Glutamatergic neuron (in vitro differentiated cells): ENCODE data around the gene CCDC87. TPM values are rescaled to one million over a fixed set of nuclear protein-coding genes. Genes with fewer than 3 reads are reported as not detected.

Experiments used
- DNase-seq: peaks from one replicate; pipeline ENCODE4 v3.0.0; 2022
- H3K27ac Mint-ChIP-seq: one replicate; pipeline ENCODE4 v1.8.0; 2020; ENCODE audit warnings: mild to moderate bottlenecking, mixed read lengths, inconsistent platforms; ENCODE audit not compliant: unreplicated experiment
- H3K27me3 Mint-ChIP-seq: one replicate; pipeline ENCODE4 v1.8.0; 2020; ENCODE audit warnings: mild to moderate bottlenecking, moderate library complexity, mixed read lengths, inconsistent platforms; ENCODE audit not compliant: unreplicated experiment
- H3K36me3 Mint-ChIP-seq: one replicate; pipeline ENCODE4 v1.8.0; 2020; ENCODE audit warnings: mild to moderate bottlenecking, mixed read lengths, inconsistent platforms; ENCODE audit not compliant: unreplicated experiment
- H3K4me1 Mint-ChIP-seq: one replicate; pipeline ENCODE4 v1.8.0; 2020; ENCODE audit warnings: mild to moderate bottlenecking, low read depth, mixed read lengths, inconsistent platforms; ENCODE audit not compliant: unreplicated experiment
- H3K4me3 Mint-ChIP-seq: one replicate; pipeline ENCODE4 v1.8.0; 2020; ENCODE audit warnings: mild to moderate bottlenecking, mixed read lengths, inconsistent platforms; ENCODE audit not compliant: unreplicated experiment
- H3K9me3 Mint-ChIP-seq: one replicate; pipeline ENCODE4 v1.8.0; 2020; ENCODE audit warnings: mild to moderate bottlenecking, moderate library complexity, mixed read lengths, inconsistent platforms; ENCODE audit not compliant: unreplicated experiment
- CTCF ChIP-seq: fragments of 200-600 bp; sonication (generic); IDR thresholded peaks from one replicate; pipeline ENCODE4 v1.5.0; 2021; ENCODE audit not compliant: partially characterized antibody, unreplicated experiment
- total RNA-seq: library from RNA; stranded (reverse); fragmentation: NEBNext Ultra II Directional; extraction: Animal tissue kit (Norgen Biotek cat#: 25700); gene quantifications from one replicate; pipeline ENCODE4 v1.2.1, GENCODE V29; 2021; ENCODE audit not compliant: unreplicated experiment

CCDC87 gene
- total RNA-seq, 1 donor from 2014 or later, result 0.51 TPM

DNA sequence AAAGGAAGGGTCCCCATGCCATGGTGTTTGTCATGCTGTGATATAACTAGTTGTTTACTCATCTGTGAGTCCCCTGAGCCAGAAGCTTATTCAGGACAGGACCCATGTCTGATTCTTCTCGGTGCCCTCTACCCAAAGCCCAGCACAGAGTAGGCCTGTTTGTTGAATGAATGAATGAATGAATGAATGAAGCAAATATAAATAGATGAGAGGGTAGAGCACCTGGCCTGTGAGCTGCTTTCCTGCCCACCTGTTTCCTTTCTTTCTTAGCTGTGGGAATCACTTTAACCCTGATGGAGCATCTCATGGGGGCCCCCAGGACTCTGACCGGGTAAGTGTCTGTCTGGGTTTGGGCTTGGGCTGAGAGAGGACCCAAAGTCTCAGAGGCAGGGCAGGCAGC, 7.4 kb upstream of the CCDC87 start:
- DNase-seq, result no peak
- H3K36me3 Mint-ChIP-seq, result no peaks in the 10 kb centered on the region
- H3K4me1 Mint-ChIP-seq, result no peaks in the 10 kb centered on the region
- peaks cover 4% of the 10 kb centered on the region for H3K27me3 Mint-ChIP-seq
- no peak overlapping the region for H3K27ac Mint-ChIP-seq
- no peak overlapping the region for H3K4me3 Mint-ChIP-seq
- H3K9me3 Mint-ChIP-seq, result peaks cover 3% of the 10 kb centered on the region
- TF ChIP-seq CTCF, result no peak

DNA sequence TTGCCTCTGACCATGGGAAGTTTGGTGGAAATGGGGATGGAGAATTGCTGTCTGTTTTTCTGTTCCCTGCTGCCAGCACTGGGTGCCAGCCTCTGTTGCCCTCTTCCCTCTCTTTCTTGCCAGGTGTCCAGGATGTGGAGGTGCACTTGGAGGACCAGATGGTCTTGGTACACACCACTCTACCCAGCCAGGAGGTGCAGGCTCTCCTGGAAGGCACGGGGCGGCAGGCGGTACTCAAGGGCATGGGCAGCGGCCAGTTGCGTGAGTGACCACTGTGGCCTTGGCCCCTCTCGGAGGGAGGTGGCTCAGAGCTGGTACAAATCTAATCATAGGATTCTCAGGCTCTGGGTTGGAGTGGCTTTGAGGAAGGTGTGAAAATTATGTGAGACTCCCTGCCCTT, 6.1 kb upstream of the CCDC87 start:
- no peak for DNase-seq
- Mint-ChIP-seq H3K27me3 (peaks cover 5% of the 10 kb centered on the region), H3K36me3 (no peaks in the 10 kb centered on the region), H3K4me3 (no peak overlapping the region), H3K9me3 (no peaks in the 10 kb centered on the region), H3K4me1 (no peaks in the 10 kb centered on the region), H3K27ac (no peak overlapping the region)
- no peak for TF ChIP-seq CTCF

GRCh38 chr11:66595245-66595904, 2.5 kb upstream of the CCDC87 start:
- Mint-ChIP-seq H3K9me3 (peaks cover 10% of the 10 kb centered on the region), H3K27me3 (peaks cover 7% of the 10 kb centered on the region), H3K36me3 (no peaks in the 10 kb centered on the region), H3K4me3 (peak overlapping the region; percentile 0), H3K27ac (no peak overlapping the region), H3K4me1 (peaks cover 6% of the 10 kb centered on the region)
- no peak for DNase-seq
- no peak for TF ChIP-seq CTCF

DNA sequence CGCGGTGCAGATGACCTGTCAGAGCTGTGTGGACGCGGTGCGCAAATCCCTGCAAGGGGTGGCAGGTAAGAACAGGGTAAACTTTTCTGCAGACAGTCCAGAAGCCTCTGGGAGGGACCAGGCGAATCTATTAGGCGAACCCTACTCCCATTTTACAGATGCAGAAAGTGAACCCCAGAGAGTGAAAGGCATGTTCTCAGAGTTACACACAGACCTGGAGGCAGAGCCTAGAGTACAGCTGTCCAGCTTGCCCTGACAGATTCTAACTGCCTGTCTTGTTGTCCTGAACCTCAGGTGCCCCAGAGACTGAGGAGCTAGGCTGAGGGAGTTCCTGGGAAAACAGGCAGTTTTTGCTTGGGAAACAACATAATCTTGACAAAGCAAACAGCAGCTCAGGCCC, 787 bp upstream of the CCDC87 start:
- H3K36me3 Mint-ChIP-seq, result no peaks in the 10 kb centered on the region
- no peak for TF ChIP-seq CTCF
- H3K27me3 Mint-ChIP-seq, result peaks cover 6% of the 10 kb centered on the region
- DNase-seq, result no peak
- peaks cover 11% of the 10 kb centered on the region for H3K9me3 Mint-ChIP-seq
- peak overlapping the region; percentile 100 for H3K4me3 Mint-ChIP-seq
- peaks cover 6% of the 10 kb centered on the region for H3K4me1 Mint-ChIP-seq
- peak overlapping the region; percentile 100 for H3K27ac Mint-ChIP-seq

- peak; percentile 19 for DNase-seq
These were observed 406 bp upstream of the CCDC87 start for GRCh38 chr11:66593303-66593635.

More at GRCh38 chr11:66593303-66593635, 406 bp upstream of the CCDC87 start:
- H3K4me3 Mint-ChIP-seq, result peak overlapping the region; percentile 100
- H3K9me3 Mint-ChIP-seq, result peaks cover 11% of the 10 kb centered on the region
- H3K36me3 Mint-ChIP-seq, result no peaks in the 10 kb centered on the region
- peak overlapping the region; percentile 100 for H3K27ac Mint-ChIP-seq
- TF ChIP-seq CTCF, result no peak
- H3K27me3 Mint-ChIP-seq, result peaks cover 6% of the 10 kb centered on the region
- peaks cover 6% of the 10 kb centered on the region for H3K4me1 Mint-ChIP-seq
